Measurements from ENCODE around the gene OXNAD1.

The OXNAD1 gene

GRCh38 chr3:16328124-16328523 is 63.1 kb downstream of the OXNAD1 start:
- Histone ChIP-seq H3K27me3 (ENCODE audit: control insufficient read depth in 1 of 2, insufficient read depth in 2 of 2, low read length in 2 of 2) (no peaks in the 10 kb centered on the region), H3K4me1 (ENCODE audit: control insufficient read depth, insufficient read depth, low read length) (no peaks in the 10 kb centered on the region), H3K9me3 (ENCODE audit: control insufficient read depth in 2 of 2, low read length in 2 of 2) (no peaks in the 10 kb centered on the region), H3K9ac (ENCODE audit: low read length in 2 of 2) (peak overlapping the region in 1 of 2 donors; percentile 5), H3K27ac (ENCODE audit: low read length) (no peak overlapping the region), H3K36me3 (ENCODE audit: control insufficient read depth in 2 of 2, insufficient read depth in 2 of 2, low read length in 2 of 2) (peaks cover 3 to 8% of the 10 kb centered on the region in 2 donors), H3K4me3 (ENCODE audit: low read length in 2 of 2) (no peak overlapping the region)

GRCh38 chr3:16329036-16329825 is 64.2 kb downstream of the OXNAD1 start:
- Histone ChIP-seq H3K4me1 (ENCODE audit: control insufficient read depth, insufficient read depth, low read length) (no peaks in the 10 kb centered on the region), H3K4me3 (ENCODE audit: low read length in 2 of 2) (no peak overlapping the region), H3K27me3 (ENCODE audit: control insufficient read depth in 1 of 2, insufficient read depth in 2 of 2, low read length in 2 of 2) (no peaks in the 10 kb centered on the region), H3K36me3 (ENCODE audit: control insufficient read depth in 2 of 2, insufficient read depth in 2 of 2, low read length in 2 of 2) (peaks cover 3 to 8% of the 10 kb centered on the region in 2 donors), H3K9ac (ENCODE audit: low read length in 2 of 2) (no peak overlapping the region), H3K27ac (ENCODE audit: low read length) (no peak overlapping the region), H3K9me3 (ENCODE audit: control insufficient read depth in 2 of 2, low read length in 2 of 2) (no peaks in the 10 kb centered on the region)

GRCh38 chr3:16329826-16330129 is 64.8 kb downstream of the OXNAD1 start:
- Histone ChIP-seq H3K27me3 (ENCODE audit: control insufficient read depth in 1 of 2, insufficient read depth in 2 of 2, low read length in 2 of 2) (no peaks in the 10 kb centered on the region), H3K9me3 (ENCODE audit: control insufficient read depth in 2 of 2, low read length in 2 of 2) (no peaks in the 10 kb centered on the region), H3K9ac (ENCODE audit: low read length in 2 of 2) (no peak overlapping the region), H3K4me1 (ENCODE audit: control insufficient read depth, insufficient read depth, low read length) (no peaks in the 10 kb centered on the region), H3K36me3 (ENCODE audit: control insufficient read depth in 2 of 2, insufficient read depth in 2 of 2, low read length in 2 of 2) (peaks cover 6 to 12% of the 10 kb centered on the region in 2 donors), H3K27ac (ENCODE audit: low read length) (no peak overlapping the region), H3K4me3 (ENCODE audit: low read length in 2 of 2) (no peak overlapping the region)

- Histone ChIP-seq H3K4me3 (ENCODE audit: low read length in 2 of 2) (no peak overlapping the region), H3K9ac (ENCODE audit: low read length in 2 of 2) (no peak overlapping the region), H3K36me3 (ENCODE audit: control insufficient read depth in 2 of 2, insufficient read depth in 2 of 2, low read length in 2 of 2) (peaks cover 8 to 14% of the 10 kb centered on the region in 2 donors), H3K27ac (ENCODE audit: low read length) (no peak overlapping the region), H3K9me3 (ENCODE audit: control insufficient read depth in 2 of 2, low read length in 2 of 2) (no peaks in the 10 kb centered on the region), H3K27me3 (ENCODE audit: control insufficient read depth in 1 of 2, insufficient read depth in 2 of 2, low read length in 2 of 2) (no peaks in the 10 kb centered on the region), H3K4me1 (ENCODE audit: control insufficient read depth, insufficient read depth, low read length) (no peaks in the 10 kb centered on the region)
These were observed 65.3 kb downstream of the OXNAD1 start for GRCh38 chr3:16330351-16330750.

- Histone ChIP-seq H3K36me3 (ENCODE audit: control insufficient read depth in 2 of 2, insufficient read depth in 2 of 2, low read length in 2 of 2) (peaks cover 5 to 11% of the 10 kb centered on the region in 2 donors), H3K9ac (ENCODE audit: low read length in 2 of 2) (no peak overlapping the region), H3K4me3 (ENCODE audit: low read length in 2 of 2) (no peak overlapping the region)
These were observed 66.4 kb downstream of the OXNAD1 start for GRCh38 chr3:16331319-16331883.

GRCh38 chr3:16332904-16333426 is 68.0 kb downstream of the OXNAD1 start:
- Histone ChIP-seq H3K4me3 (ENCODE audit: low read length in 2 of 2) (no peak overlapping the region), H3K4me1 (ENCODE audit: control insufficient read depth, insufficient read depth, low read length) (peaks cover 3% of the 10 kb centered on the region), H3K9ac (ENCODE audit: low read length in 2 of 2) (no peak overlapping the region), H3K27ac (ENCODE audit: low read length) (no peak overlapping the region), H3K27me3 (ENCODE audit: control insufficient read depth in 1 of 2, insufficient read depth in 2 of 2, low read length in 2 of 2) (no peaks in the 10 kb centered on the region), H3K36me3 (ENCODE audit: control insufficient read depth in 2 of 2, insufficient read depth in 2 of 2, low read length in 2 of 2) (peaks cover 5 to 7% of the 10 kb centered on the region in 2 donors), H3K9me3 (ENCODE audit: control insufficient read depth in 2 of 2, low read length in 2 of 2) (no peaks in the 10 kb centered on the region)

More at GRCh38 chr3:16331319-16331883, 66.4 kb downstream of the OXNAD1 start:
- Histone ChIP-seq H3K9me3 (ENCODE audit: control insufficient read depth in 2 of 2, low read length in 2 of 2) (no peaks in the 10 kb centered on the region), H3K27me3 (ENCODE audit: control insufficient read depth in 1 of 2, insufficient read depth in 2 of 2, low read length in 2 of 2) (no peaks in the 10 kb centered on the region), H3K4me1 (ENCODE audit: control insufficient read depth, insufficient read depth, low read length) (peaks cover 3% of the 10 kb centered on the region), H3K27ac (ENCODE audit: low read length) (no peak overlapping the region)

- no peak overlapping the region for H3K9ac ChIP-seq (ENCODE audit: low read length in 2 of 2)
- no peak overlapping the region for H3K4me3 ChIP-seq (ENCODE audit: low read length in 2 of 2)
- H3K4me1 ChIP-seq (ENCODE audit: control insufficient read depth, insufficient read depth, low read length) = peaks cover 5% of the 10 kb centered on the region
- no peaks in the 10 kb centered on the region for H3K27me3 ChIP-seq (ENCODE audit: control insufficient read depth in 1 of 2, insufficient read depth in 2 of 2, low read length in 2 of 2)
- H3K36me3 ChIP-seq (ENCODE audit: control insufficient read depth in 2 of 2, insufficient read depth in 2 of 2, low read length in 2 of 2) = peaks cover 5 to 7% of the 10 kb centered on the region in 2 donors
- H3K9me3 ChIP-seq (ENCODE audit: control insufficient read depth in 2 of 2, low read length in 2 of 2) = no peaks in the 10 kb centered on the region
- H3K27ac ChIP-seq (ENCODE audit: low read length) = no peak overlapping the region
These were observed 69.9 kb downstream of the OXNAD1 start for GRCh38 chr3:16334909-16335308.

GRCh38 chr3:16335333-16335732 is 70.3 kb downstream of the OXNAD1 start:
- H3K9ac ChIP-seq (ENCODE audit: low read length in 2 of 2) = no peak overlapping the region
- H3K27ac ChIP-seq (ENCODE audit: low read length) = no peak overlapping the region
- H3K4me1 ChIP-seq (ENCODE audit: control insufficient read depth, insufficient read depth, low read length) = peaks cover 5% of the 10 kb centered on the region
- H3K4me3 ChIP-seq (ENCODE audit: low read length in 2 of 2) = no peak overlapping the region
- H3K9me3 ChIP-seq (ENCODE audit: control insufficient read depth in 2 of 2, low read length in 2 of 2) = no peaks in the 10 kb centered on the region
- no peaks in the 10 kb centered on the region for H3K27me3 ChIP-seq (ENCODE audit: control insufficient read depth in 1 of 2, insufficient read depth in 2 of 2, low read length in 2 of 2)
- peaks cover 5 to 7% of the 10 kb centered on the region in 2 donors for H3K36me3 ChIP-seq (ENCODE audit: control insufficient read depth in 2 of 2, insufficient read depth in 2 of 2, low read length in 2 of 2)

GRCh38 chr3:16335772-16336645 is 71.0 kb downstream of the OXNAD1 start:
- Histone ChIP-seq H3K9ac (ENCODE audit: low read length in 2 of 2) (no peak overlapping the region), H3K9me3 (ENCODE audit: control insufficient read depth in 2 of 2, low read length in 2 of 2) (no peaks in the 10 kb centered on the region), H3K27ac (ENCODE audit: low read length) (no peak overlapping the region), H3K4me3 (ENCODE audit: low read length in 2 of 2) (no peak overlapping the region), H3K27me3 (ENCODE audit: control insufficient read depth in 1 of 2, insufficient read depth in 2 of 2, low read length in 2 of 2) (no peaks in the 10 kb centered on the region), H3K4me1 (ENCODE audit: control insufficient read depth, insufficient read depth, low read length) (peaks cover 5% of the 10 kb centered on the region), H3K36me3 (ENCODE audit: control insufficient read depth in 2 of 2, insufficient read depth in 2 of 2, low read length in 2 of 2) (peaks cover 5 to 7% of the 10 kb centered on the region in 2 donors)

- peaks cover 5% of the 10 kb centered on the region for H3K4me1 ChIP-seq (ENCODE audit: control insufficient read depth, insufficient read depth, low read length)
- no peak overlapping the region for H3K27ac ChIP-seq (ENCODE audit: low read length)
These were observed 71.8 kb downstream of the OXNAD1 start for GRCh38 chr3:16336825-16337224.

More at GRCh38 chr3:16336825-16337224, 71.8 kb downstream of the OXNAD1 start:
- H3K27me3 ChIP-seq (ENCODE audit: control insufficient read depth in 1 of 2, insufficient read depth in 2 of 2, low read length in 2 of 2) = no peaks in the 10 kb centered on the region
- no peaks in the 10 kb centered on the region for H3K9me3 ChIP-seq (ENCODE audit: control insufficient read depth in 2 of 2, low read length in 2 of 2)
- no peak overlapping the region for H3K9ac ChIP-seq (ENCODE audit: low read length in 2 of 2)
- H3K36me3 ChIP-seq (ENCODE audit: control insufficient read depth in 2 of 2, insufficient read depth in 2 of 2, low read length in 2 of 2) = peaks cover 5 to 7% of the 10 kb centered on the region in 2 donors
- no peak overlapping the region for H3K4me3 ChIP-seq (ENCODE audit: low read length in 2 of 2)
